ENCODE data around the gene ADAMTS2. TPM values are rescaled to one million over a fixed set of nuclear protein-coding genes. Genes with fewer than 3 reads are reported as not detected.
"Not testable (repeated sequence)": the region's sequence is repeated elsewhere in the genome, so short reads cannot be mapped to it uniquely, and the experiment has no call there.

The ADAMTS2 gene
- total RNA-seq, 8 experiments from 2014 or later = 0.14 to 1.4 (median 0.49) TPM

DNA sequence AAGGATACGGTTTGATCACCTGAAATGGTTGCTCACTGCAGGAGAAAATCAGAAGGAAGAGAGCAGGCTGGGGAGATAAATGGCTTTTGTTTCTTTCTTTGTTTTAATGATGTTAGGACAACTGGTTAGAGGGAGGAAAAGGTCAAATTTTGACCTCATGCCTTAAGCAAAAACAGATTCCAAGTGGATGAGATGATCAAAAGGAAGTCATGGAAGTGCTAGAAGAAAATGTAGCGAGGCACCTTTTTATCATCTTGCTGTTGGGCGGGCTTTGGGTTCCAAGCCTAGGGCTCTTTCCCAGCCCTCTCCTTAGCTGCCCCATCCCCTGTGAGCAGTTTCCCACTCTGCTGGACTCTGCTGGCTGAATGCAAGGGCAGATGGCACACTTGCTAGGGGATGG is 127.9 kb downstream of the ADAMTS2 start:
- no peak overlapping the region for H3K27ac ChIP-seq
- in situ Hi-C loops (cut with MboI; ENCODE audit: low pct_unique_long_range_greater_than_20kb in 2 of 9, low sequenced_read_pairs in 9 of 9, unreplicated experiment in 9 of 9) = no loop called here
- H3K4me3 ChIP-seq = no peak overlapping the region
- no peak for ATAC-seq (replicated peaks in 6 of 8)
- H3K4me1 ChIP-seq (replicated peaks in 1 of 2) = peaks cover 5 to 13% of the 10 kb centered on the region in 2 donors
- WGBS, 10 experiments = 0 to 100% (median 79%) methylated on average over 1 to 3 of the region's 3 CpGs; no CpG with 5 or more reads in 1 of the 10 experiments

- H3K27ac ChIP-seq; H3K4me3 ChIP-seq; in situ Hi-C loops (cut with MboI; ENCODE audit: low pct_unique_long_range_greater_than_20kb in 2 of 9, low sequenced_read_pairs in 9 of 9, unreplicated experiment in 9 of 9); ATAC-seq (replicated peaks in 6 of 8): not testable (repeated sequence)
- H3K4me1 ChIP-seq (replicated peaks in 1 of 2) = peaks cover 5 to 13% of the 10 kb centered on the region in 2 donors
- 71 to 100% (median 82%) methylated on average over 1 to 11 of the region's 18 CpGs; no CpG with 5 or more reads in 4 of the 10 experiments for WGBS, 10 experiments
These were observed 128.9 kb downstream of the ADAMTS2 start for GRCh38 chr5:179216381-179216780.

DNA sequence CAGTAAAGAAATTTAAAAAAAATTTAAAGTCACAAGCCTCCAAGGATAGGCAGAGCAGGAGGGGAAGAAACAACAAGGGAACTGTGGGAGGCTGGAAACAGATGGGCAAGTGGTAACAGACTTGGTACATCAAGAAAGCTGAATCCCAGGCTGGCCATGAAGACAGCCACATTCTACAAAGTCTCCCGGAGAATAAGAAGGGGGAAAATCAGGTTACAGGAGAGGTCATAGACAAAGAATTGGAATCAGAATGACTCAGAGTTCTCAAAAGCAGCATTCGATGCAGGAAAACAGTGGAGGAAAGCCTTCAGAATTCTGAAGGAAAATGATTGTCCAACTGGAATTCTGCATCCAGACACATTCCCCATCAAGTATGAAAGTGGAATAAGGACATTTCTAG is 129.7 kb downstream of the ADAMTS2 start:
- ATAC-seq (replicated peaks in 6 of 8) = no peak
- in situ Hi-C loops (cut with MboI; ENCODE audit: low pct_unique_long_range_greater_than_20kb in 2 of 9, low sequenced_read_pairs in 9 of 9, unreplicated experiment in 9 of 9) = no loop called here
- H3K27ac ChIP-seq = no peak overlapping the region
- peaks cover 5 to 13% of the 10 kb centered on the region in 2 donors for H3K4me1 ChIP-seq (replicated peaks in 1 of 2)
- 35 to 100% (median 73%) methylated on average over 1 to 2 of the region's 2 CpGs; no CpG with 5 or more reads in 2 of the 10 experiments for WGBS, 10 experiments
- no peak overlapping the region for H3K4me3 ChIP-seq

- H3K4me1 ChIP-seq (replicated peaks in 1 of 2) = peaks cover 10 to 16% of the 10 kb centered on the region in 2 donors
- H3K27ac ChIP-seq = no peak overlapping the region
- WGBS, 10 experiments = 84 to 100% (median 94%) methylated on average over 5 to 7 of the region's 7 CpGs
- in situ Hi-C loops (cut with MboI; ENCODE audit: low pct_unique_long_range_greater_than_20kb in 2 of 9, low sequenced_read_pairs in 9 of 9, unreplicated experiment in 9 of 9) = no loop called here
- no peak overlapping the region for H3K4me3 ChIP-seq
- no peak for ATAC-seq (replicated peaks in 6 of 8)
These were observed 130.6 kb downstream of the ADAMTS2 start for GRCh38 chr5:179214678-179215077.

DNA sequence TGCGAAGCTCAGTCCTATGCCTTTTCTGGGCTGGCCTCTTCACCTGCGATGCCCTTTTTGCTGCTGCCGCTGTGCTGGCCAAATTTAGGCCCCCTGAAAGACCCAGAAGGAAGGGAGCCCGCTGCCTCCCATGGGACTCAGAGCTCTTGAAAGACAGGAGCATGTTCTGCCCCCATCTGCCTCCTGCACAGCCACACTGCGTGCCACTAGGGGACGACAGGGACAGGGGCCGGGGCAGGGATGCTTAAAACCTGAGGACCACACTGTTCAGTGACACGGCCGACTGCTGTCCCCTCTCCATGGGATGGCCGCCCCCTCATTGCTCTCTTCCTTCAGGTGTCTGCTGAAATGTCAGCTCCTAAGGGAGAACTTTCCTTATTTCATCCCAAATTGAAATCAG is 132.4 kb downstream of the ADAMTS2 start:
- no peak overlapping the region for H3K27ac ChIP-seq
- 19 to 55% (median 52%) methylated on average over 3 to 7 of the region's 10 CpGs; no CpG with 5 or more reads in 7 of the 10 experiments for WGBS, 10 experiments
- peaks cover 3 to 9% of the 10 kb centered on the region in 2 donors for H3K4me1 ChIP-seq (replicated peaks in 1 of 2)
- in situ Hi-C loops (cut with MboI; ENCODE audit: low pct_unique_long_range_greater_than_20kb in 2 of 9, low sequenced_read_pairs in 9 of 9, unreplicated experiment in 9 of 9) = no loop called here
- no peak overlapping the region for H3K4me3 ChIP-seq
- ATAC-seq (replicated peaks in 6 of 8) = no peak

- in situ Hi-C loops (cut with MboI; ENCODE audit: low pct_unique_long_range_greater_than_20kb in 2 of 9, low sequenced_read_pairs in 9 of 9, unreplicated experiment in 9 of 9) = no loop called here
- WGBS, 10 experiments = 67 to 90% (median 75%) methylated on average over 2 to 4 of the region's 12 CpGs; no CpG with 5 or more reads in 5 of the 10 experiments
- Histone ChIP-seq H3K27ac (no peak overlapping the region), H3K4me3 (no peak overlapping the region), H3K4me1 (replicated peaks in 1 of 2) (peaks cover 3 to 9% of the 10 kb centered on the region in 2 donors)
- ATAC-seq (replicated peaks in 6 of 8) = no peak
These were observed 133.6 kb downstream of the ADAMTS2 start for GRCh38 chr5:179211631-179212030.

GRCh38 chr5:179211068-179211467 is 134.2 kb downstream of the ADAMTS2 start:
- WGBS, 10 experiments = 80 to 100% methylated on average over 1 of the region's 3 CpGs; no CpG with 5 or more reads in 8 of the 10 experiments
- Histone ChIP-seq H3K4me1 (replicated peaks in 1 of 2) (peaks cover 3 to 9% of the 10 kb centered on the region in 2 donors), H3K4me3 (no peak overlapping the region), H3K27ac (no peak overlapping the region)
- in situ Hi-C loops (cut with MboI; ENCODE audit: low pct_unique_long_range_greater_than_20kb in 2 of 9, low sequenced_read_pairs in 9 of 9, unreplicated experiment in 9 of 9) = no loop called here
- ATAC-seq (replicated peaks in 6 of 8) = peak in 6 of 8 experiments; percentile 26 to 58 (median 30)

DNA sequence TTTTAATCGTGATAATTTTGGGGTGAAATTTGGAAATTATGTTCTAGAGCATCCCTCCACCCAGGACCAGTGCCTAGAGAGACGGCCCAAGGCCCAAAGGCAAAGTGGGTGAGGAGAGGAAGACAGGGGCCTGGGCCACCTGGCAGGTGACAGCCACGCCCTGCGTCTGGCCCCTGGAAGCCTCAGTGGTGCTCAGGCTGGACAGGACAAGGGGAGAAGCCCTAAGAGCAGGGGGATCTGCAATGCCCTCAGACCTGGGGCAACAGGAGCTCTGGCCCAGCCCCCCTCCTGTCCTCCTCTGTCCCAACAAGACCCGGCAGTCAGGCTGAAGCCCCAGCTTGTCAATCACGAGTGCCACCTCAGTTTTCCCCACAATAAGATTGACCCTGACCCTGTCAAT is 134.8 kb downstream of the ADAMTS2 start:
- H3K4me3 ChIP-seq = no peak overlapping the region
- H3K27ac ChIP-seq = no peak overlapping the region
- peaks cover 3 to 9% of the 10 kb centered on the region in 2 donors for H3K4me1 ChIP-seq (replicated peaks in 1 of 2)
- WGBS, 10 experiments = 49 to 100% (median 79%) methylated on average over 1 to 5 of the region's 6 CpGs; no CpG with 5 or more reads in 3 of the 10 experiments
- in situ Hi-C loops (cut with MboI; ENCODE audit: low pct_unique_long_range_greater_than_20kb in 2 of 9, low sequenced_read_pairs in 9 of 9, unreplicated experiment in 9 of 9) = no loop called here
- no peak for ATAC-seq (replicated peaks in 6 of 8)

DNA sequence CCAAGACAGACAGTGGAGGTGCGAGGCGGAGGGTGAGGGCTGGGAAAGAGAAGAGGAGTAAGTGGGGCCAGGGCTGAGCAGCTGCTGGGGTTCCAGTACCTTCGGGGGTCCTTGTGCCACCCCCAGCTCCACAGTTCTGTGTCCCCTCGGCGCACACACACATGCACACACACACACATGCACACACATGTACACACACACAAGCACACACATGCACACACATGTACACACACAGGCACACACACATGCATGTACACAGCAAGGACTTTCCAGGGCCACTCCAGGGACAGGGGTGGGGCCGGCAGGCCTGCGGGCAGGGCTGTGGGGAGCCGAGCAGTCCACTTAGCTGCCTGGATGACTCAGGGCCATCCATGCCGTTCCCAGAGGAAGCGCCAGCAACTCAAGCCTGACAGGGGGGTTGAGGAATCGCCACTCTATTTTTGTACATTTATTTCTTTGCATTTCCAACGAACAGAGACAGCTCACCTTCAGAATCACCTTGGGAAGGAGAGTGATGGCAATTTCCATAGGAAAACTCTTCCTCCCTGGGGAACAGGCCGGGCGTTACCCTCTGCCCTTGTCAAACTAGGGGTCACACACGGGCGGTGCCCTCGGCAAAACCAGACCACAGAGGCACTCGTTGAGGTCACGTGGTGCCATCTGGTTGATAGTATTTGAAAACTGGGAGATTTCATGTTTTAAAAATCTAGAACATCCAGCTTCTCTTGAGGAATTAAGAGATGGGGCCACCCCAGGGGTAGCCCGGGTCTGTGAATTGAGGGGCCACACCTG is 135.7 kb downstream of the ADAMTS2 start:
- 34 to 75% (median 54%) methylated on average over 2 to 7 of the region's 20 CpGs; no CpG with 5 or more reads in 5 of the 10 experiments for WGBS, 10 experiments
- in situ Hi-C loops (cut with MboI; ENCODE audit: low pct_unique_long_range_greater_than_20kb in 2 of 9, low sequenced_read_pairs in 9 of 9, unreplicated experiment in 9 of 9) = no loop called here
- peaks cover 3 to 9% of the 10 kb centered on the region in 2 donors for H3K4me1 ChIP-seq (replicated peaks in 1 of 2)
- ATAC-seq (replicated peaks in 6 of 8) = peak in 7 of 8 experiments; percentile 89 to 99 (median 97)
- peak overlapping the region in 1 of 2 donors; percentile 46 for H3K27ac ChIP-seq
- H3K4me3 ChIP-seq = no peak overlapping the region

GRCh38 chr5:179208706-179209358 is 136.4 kb downstream of the ADAMTS2 start:
- H3K4me1 ChIP-seq (replicated peaks in 1 of 2) = peaks cover 3 to 9% of the 10 kb centered on the region in 2 donors
- 53 to 100% (median 67%) methylated on average over 1 to 6 of the region's 18 CpGs; no CpG with 5 or more reads in 5 of the 10 experiments for WGBS, 10 experiments
- no peak overlapping the region for H3K4me3 ChIP-seq
- ATAC-seq (replicated peaks in 6 of 8) = peak in 1 of 8 experiments; percentile 23
- no peak overlapping the region for H3K27ac ChIP-seq
- in situ Hi-C loops (cut with MboI; ENCODE audit: low pct_unique_long_range_greater_than_20kb in 2 of 9, low sequenced_read_pairs in 9 of 9, unreplicated experiment in 9 of 9) = no loop called here

DNA sequence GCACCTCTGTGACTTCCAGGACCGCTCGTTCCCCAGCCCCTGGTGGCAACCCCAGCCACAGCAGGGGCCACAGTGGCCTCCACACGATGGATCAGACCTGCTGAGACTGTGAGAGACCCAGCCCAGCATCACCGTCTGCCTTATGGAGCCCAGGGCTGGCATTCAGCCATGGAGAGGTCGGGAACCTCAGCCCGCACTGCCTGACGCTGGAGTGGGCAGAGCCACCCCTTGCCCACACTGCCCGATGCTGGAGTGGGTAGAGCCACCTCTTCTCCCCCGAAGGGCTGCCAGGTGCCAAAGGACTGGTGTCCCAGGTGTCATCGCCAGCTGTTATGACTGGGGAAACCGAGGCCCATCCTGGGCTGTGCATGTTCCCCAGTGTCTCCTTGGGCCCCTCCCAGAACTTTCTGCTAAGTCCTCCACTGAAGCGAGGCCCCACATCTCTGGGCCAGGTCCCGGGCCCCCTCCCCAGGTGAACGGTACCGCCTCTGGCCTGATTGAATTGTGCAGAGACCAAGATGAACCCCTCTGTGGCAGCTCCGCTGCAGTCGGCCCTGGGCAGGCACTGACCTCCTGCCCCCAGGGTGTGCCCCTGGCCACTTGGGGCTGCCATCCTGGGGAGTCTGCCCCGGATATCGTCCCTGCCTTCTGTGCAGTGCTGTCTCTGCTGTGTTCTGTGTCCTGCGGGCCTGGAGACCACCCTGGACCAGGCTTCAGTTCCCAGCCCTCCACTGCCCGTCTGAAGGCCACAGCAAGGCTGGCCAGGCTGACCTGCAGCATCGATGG is 137.1 kb downstream of the ADAMTS2 start:
- Histone ChIP-seq H3K4me3 (no peak overlapping the region), H3K27ac (no peak overlapping the region), H3K4me1 (replicated peaks in 1 of 2) (peaks cover 3 to 9% of the 10 kb centered on the region in 2 donors)
- in situ Hi-C loops (cut with MboI; ENCODE audit: low pct_unique_long_range_greater_than_20kb in 2 of 9, low sequenced_read_pairs in 9 of 9, unreplicated experiment in 9 of 9) = no loop called here
- no peak for ATAC-seq (replicated peaks in 6 of 8)
- WGBS, 10 experiments = 68 to 93% (median 86%) methylated on average over 2 to 7 of the region's 22 CpGs; no CpG with 5 or more reads in 6 of the 10 experiments

GRCh38 chr5:179207470-179207869 is 137.8 kb downstream of the ADAMTS2 start:
- in situ Hi-C loops (cut with MboI; ENCODE audit: low pct_unique_long_range_greater_than_20kb in 2 of 9, low sequenced_read_pairs in 9 of 9, unreplicated experiment in 9 of 9) = no loop called here
- Histone ChIP-seq H3K4me3 (no peak overlapping the region), H3K27ac (no peak overlapping the region), H3K4me1 (replicated peaks in 1 of 2) (peaks cover 3 to 9% of the 10 kb centered on the region in 2 donors)
- 80 to 100% (median 80%) methylated on average over 1 to 2 of the region's 20 CpGs; no CpG with 5 or more reads in 7 of the 10 experiments for WGBS, 10 experiments
- no peak for ATAC-seq (replicated peaks in 6 of 8)

Measured in motor neuron (in vitro differentiated cells).